Lung microvascular endothelial cell (primary cell): ENCODE measurements around the gene CS. TPM values are rescaled to one million over a fixed set of nuclear protein-coding genes. Genes with fewer than 3 reads are reported as not detected.
"Not testable (repeated sequence)": the region's sequence is repeated elsewhere in the genome, so short reads cannot be mapped to it uniquely, and the experiment has no call there.

ENCODE experiments used
- DNase-seq, 2 donors: peaks; one replicate each; pipeline versions ENCODE4 v3.0.0 to v3.0.0-alpha.2; 2010; ENCODE audit warnings: low read depth in 2 of 2
- total RNA-seq: library from RNA; depleted of rRNA; stranded (reverse); fragments of >200 nt; gene quantifications from 2 replicates; pipeline ENCODE4 v1.2.1, GENCODE V29; 2014

The CS gene
- total RNA-seq, 1 donor from 2014 or later = 75.6 TPM

DNA sequence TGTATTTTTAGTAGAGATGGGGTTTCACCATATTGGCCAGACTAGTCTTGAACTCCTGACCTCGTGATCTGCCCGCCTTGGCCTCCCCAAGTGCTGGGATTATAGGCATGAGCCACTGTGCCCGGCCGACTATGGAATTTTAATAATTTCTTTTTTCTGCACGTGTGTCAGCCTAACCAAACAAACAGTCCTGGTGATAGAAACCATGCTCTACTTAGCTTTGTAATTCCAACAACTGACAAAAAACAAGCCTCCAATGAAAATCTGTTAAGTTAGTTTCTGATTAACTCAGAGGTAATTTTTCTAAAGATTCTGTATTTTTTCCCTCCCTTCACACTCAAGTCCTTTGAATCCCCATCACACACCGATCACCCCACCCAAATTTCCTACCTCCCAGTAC, 18.1 kb downstream of the CS start:
- DNase-seq = no peak

DNA sequence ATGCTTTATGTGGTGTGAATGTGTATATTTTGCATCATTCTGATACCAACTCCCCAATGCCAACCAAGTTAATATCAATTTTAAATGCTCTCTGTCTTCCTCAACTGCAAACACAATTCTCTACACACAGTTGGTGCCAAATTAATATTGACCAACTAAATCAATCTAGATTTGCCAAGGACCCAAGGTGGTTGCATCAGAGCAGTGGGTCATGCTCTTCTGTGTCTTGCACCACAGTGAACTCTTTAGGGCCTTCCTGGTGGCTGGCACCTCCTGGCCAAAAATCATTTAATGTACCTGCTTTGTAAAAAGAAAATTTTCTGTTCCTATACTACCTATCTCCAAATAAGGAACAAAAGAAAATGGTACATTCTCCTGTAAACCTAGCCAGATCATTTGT, 19.3 kb downstream of the CS start:
- DNase-seq = no peak

- DNase-seq = no peak
Measured at GRCh38 chr12:56278905-56279304, 21.2 kb downstream of the CS start.

DNA sequence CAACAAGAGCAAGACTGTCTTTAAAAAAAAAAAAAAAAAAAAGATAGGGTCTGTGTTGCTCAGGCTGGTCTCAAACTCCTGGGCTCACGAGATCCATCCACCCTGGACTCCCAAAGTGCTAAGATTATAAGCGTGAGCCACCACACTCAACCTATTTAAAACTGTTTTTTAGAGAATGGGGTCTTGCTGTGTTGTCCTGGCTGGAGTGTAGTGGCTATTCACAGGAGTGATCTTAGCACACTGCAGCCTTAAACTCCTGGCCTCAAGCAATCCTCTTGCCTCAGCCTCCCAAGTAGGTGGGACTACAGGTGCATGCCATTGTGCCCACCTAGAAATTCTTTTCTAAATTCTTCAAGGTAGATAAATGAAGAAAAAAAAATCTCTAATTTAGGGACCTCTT, 25.8 kb downstream of the CS start:
- no peak for DNase-seq

DNA sequence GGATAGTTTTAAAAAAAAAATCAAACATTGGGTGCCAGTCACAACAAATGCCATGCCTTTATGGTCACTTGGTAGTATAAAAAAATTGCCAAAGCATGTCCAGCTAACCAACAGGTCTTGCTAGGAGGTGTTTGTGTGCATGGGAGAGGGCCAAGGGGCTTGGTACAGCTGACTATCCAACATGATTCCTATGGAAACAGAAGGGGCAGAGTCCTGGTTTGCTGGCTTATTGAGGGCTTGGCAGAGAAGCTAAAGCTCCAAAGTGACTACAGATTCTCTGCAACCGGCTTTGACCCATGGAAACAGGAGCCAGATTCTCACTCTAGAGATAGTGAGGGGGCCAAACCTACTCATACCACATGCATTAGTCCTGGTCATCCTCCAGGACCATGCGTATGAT, 27.7 kb downstream of the CS start:
- DNase-seq = not testable (repeated sequence)

GRCh38 chr12:56271031-56271430, 29.1 kb downstream of the CS start:
- peak in 1 of 2 donors; percentile 44 for DNase-seq

DNA sequence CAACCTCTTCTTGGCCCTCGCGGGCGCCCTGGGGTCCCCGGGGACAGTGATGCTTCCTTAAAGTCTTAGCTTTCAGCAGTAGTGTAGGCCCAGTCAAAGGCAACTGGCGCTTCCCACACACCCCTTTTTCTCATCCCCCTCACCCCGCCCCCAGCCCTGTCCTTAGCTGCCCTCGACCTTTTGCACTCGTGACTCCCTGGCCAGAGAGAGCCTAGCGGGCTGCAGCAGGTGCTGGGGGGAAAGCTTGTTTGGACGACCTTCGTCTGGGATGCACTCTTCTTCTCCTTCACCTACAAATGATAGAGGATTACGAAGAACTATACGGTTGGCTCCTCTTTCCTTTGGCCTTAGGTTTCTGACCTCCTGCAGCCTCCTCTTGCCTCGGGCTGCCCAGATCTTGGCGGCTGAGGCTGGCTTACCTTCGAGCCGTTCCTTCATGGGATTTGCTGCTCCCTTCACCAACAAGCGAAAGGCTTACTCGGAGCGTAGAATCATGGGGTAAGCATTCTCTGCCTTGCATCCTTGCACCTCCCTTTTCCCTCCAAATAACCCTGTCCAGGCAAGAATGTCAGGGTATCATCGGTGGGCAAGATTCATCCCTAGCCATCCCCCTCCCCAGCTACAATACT, 32.6 kb downstream of the CS start:
- no peak for DNase-seq

GRCh38 chr12:56266693-56267442, 33.3 kb downstream of the CS start, which contains the start of gene COQ10A:
Gene COQ10A, plus strand, starts transcription at chr12:56266942. Its CDS starts 177 bp downstream, at chr12:56267119.
- DNase-seq = peak; percentile 85 to 88

DNA sequence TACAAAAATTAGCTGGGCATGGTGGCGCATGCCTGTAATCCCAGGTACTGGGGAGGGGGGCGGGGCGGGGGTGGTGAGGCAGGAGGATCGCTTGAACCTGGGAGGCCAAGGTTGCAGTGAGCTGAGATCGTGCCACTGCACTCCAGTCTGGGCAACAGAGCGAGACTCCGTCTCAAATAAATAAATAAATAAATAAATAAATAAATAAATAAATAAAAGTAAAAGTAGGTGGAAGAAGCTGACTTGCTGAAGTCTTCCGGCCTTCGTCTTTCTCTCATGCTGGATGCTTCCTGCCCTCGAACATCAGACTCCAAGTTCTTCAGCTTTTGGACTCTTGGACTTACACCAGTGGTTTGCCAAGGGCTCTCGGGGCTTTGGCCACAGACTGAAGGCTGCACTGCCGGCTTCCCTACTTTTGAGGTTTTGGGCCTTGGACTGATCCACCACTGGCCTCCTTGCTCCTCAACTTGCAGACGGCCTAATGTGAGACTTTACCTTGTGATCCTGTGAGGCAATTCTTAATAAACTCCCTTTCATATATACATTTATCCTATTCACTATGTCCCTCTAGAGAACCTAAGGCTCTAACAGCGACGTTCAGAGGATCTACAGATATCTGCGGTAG, 34.0 kb downstream of the CS start:
- DNase-seq = not testable (repeated sequence)

GRCh38 chr12:56262955-56263354, 37.2 kb downstream of the CS start:
- DNase-seq = not testable (repeated sequence)

DNA sequence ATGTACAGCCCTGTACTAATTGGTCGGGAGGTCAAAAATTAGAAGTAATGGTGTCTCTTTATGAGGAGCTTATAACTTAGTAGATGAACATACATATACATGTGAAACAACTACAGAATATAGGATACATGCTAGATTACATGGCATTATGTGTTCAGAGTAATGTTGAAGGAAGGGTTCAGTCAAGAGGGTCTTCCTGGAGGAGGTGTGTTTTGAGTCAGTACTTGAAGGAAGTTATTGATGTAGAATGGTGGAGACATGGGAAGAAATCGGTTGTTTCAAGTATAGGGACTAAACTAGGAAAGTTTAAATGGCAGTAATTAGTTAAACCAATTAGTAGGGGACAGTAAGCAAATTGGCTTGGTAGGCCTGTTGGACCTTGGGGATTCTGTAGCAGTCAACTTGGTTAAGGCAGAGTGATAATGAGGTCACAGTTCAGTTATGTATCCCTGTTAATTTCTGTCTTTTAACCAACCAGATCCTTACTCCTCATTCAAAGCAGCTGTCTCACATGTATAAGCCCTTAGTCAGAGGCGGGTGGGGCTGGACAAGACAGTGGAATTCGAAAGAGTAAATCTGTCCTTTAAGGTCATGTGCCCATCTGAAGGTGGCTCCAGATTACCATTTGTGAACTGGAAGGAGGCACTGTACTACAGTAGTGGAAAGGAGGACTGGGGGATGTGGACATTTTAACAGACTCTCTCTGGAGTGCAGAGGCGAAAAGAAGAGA, 38.5 kb downstream of the CS start:
- DNase-seq = peak in 1 of 2 donors; percentile 37

- DNase-seq = no peak
Measured at GRCh38 chr12:56260921-56261320, 39.2 kb downstream of the CS start.

- DNase-seq = no peak
Measured at GRCh38 chr12:56260380-56260779, 39.8 kb downstream of the CS start.

DNA sequence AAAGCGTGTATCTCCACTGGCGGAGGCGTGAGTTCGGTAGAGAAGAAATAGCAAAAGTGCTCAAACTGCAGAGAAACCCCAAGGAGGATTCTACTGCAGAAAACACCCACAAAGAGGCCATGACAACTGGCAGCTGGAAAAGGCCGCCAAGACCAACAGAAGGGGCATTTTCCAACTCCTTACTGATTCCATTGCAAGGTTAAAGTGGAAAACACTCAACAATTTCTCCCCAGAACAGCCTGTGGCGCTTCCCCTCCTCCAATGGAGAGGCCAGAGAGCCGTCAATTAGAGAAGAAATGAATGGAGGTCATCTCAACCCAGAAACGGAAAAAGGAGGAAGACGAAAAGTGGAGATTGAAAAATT, 41.3 kb downstream of the CS start:
- no peak for DNase-seq

- DNase-seq = peak; percentile 79
Measured at GRCh38 chr12:56258068-56258819, 41.9 kb downstream of the CS start, which contains the start of gene ANKRD52. Gene ANKRD52, minus strand, starts transcription at chr12:56258384. Its CDS starts 115 bp downstream, at chr12:56258269.

GRCh38 chr12:56257491-56258067, 42.6 kb downstream of the CS start:
- DNase-seq = peak; percentile 19 to 42

GRCh38 chr12:56257071-56257470, 43.1 kb downstream of the CS start:
- DNase-seq = no peak

DNA sequence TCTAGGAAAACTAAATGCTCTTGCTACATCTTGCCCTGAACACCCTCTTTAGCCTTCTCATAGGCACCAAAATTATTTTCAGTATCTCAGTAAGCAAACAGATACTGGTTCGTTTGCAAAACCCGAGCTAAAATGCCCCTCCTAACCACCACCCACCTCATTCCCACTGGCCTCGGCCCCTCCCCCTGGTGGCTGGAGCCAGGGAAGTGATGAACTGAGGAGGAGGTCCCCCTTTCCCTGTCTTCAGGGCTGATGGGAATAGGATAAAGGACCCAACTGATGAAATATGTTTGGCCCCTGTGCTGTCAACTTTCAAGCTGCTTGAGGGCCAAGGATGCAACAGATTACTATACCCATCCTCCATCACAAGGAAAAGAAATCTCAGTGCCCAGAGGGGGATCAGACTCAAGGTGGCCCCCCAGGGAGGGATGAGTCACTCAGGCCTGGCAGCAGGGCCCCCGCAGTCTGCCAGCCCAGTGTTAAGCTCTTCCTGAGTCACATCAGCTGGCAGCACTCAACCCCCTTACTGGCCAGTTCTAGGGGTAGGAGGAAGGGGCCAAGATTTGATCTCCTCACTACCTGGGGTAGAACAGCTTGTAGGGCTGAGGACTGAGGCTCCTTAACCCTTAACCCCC, 43.7 kb downstream of the CS start:
- DNase-seq = peak in 1 of 2 donors; percentile 43

DNA sequence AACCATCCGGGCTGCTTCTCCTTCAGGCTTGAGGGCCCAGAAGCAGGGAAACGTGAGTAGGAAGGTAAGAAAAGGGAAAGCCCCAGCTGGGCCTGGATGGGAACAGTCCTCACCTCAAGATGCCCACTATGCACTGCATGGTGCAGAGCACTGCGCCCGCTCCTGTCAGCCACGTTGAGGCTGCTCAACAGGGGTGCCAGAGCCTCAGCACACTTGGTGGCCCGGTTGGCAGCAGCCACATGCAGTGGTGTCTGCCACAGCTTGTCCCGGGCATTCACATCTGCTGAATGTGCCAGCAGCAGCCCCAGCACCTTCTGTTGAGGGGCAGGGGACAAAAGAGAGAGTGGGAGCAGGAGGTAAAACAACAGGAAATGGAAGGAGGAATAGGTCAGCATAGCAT, 44.5 kb downstream of the CS start:
- no peak for DNase-seq

DNA sequence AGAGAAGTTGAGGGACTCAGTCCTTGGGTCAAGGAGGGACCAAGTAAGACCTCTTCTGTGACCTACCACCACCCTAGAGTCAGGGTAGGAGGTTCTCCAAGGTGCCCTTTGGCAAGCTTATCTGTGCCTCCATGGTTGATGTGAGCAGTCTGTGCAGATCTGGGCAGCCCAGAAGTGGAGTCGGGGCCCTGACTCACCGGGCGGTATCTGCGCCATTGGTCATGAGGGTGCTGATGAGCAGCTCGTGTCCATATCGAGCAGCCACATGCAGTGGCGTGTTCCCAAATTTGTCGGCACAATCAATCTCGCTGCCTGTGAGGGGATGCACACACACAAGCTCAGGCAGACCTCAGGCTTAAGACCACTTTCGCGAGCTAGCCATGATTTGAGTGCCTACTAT, 47.0 kb downstream of the CS start:
- no peak for DNase-seq
